Mesothelial cell of epicardium (in vitro differentiated cells): ENCODE results near the gene KCNQ2. TPM values are rescaled to one million over a fixed set of nuclear protein-coding genes. Genes with fewer than 3 reads are reported as not detected.

ENCODE experiments used
- DNase-seq, 2 experiments: peaks; one replicate each; pipeline ENCODE4 v3.0.0; 2021; ENCODE audit warnings: low spot score in 2 of 2; ENCODE audit not compliant: unreplicated experiment in 2 of 2
- H3K27ac Mint-ChIP-seq: 2 replicates; pipeline ENCODE4 v1.8.0; 2021; ENCODE audit warnings: mixed read lengths
- H3K27me3 Mint-ChIP-seq: 2 replicates; pipeline ENCODE4 v1.8.0; 2021; ENCODE audit warnings: low read depth, mixed read lengths
- H3K36me3 Mint-ChIP-seq: 2 replicates; pipeline ENCODE4 v1.8.0; 2021; ENCODE audit warnings: mixed read lengths
- H3K4me1 Mint-ChIP-seq: 2 replicates; pipeline ENCODE4 v1.8.0; 2021; ENCODE audit warnings: mixed read lengths
- H3K4me3 Mint-ChIP-seq: 2 replicates; pipeline ENCODE4 v1.8.0; 2021; ENCODE audit warnings: mild to moderate bottlenecking, moderate library complexity, mixed read lengths
- H3K9me3 Mint-ChIP-seq: 2 replicates; pipeline ENCODE4 v1.8.0; 2021; ENCODE audit warnings: mixed read lengths
- total RNA-seq: library from RNA; stranded (reverse); gene quantifications from 3 replicates; pipeline ENCODE4 v1.2.1, GENCODE V29; 2021
- TF ChIP-seq, protein P1 (sequence below): fragments of 200-600 bp; sonication (generic); IDR thresholded peaks from one replicate; pipeline ENCODE4 v1.5.0; 2021; ENCODE audit warnings: antibody characterized with exemption; ENCODE audit not compliant: unreplicated experiment

Gene KCNQ2
- total RNA-seq, 1 donor from 2014 or later, result 11.8 TPM

DNA sequence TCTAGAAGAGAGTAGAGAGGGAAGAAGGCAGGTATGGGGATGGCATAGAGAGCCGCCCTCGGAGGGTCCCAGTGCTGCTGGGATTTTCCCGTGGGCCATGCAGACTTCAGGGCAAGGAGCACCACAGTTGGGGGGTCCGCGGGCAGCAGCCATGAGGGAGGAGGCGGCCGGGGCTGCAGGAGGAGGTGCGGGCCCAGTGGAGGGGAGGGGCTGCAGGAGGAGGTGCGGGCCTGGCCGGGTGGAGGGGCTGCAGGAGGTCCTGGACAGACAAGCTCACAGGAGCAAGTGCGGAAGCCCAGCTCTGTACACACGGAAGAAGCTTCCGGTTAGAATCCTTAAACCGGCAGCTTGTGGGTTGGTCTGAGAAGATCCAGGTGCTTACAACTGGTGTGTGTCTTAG is 76.7 kb downstream of the KCNQ2 start:
- Mint-ChIP-seq H3K27ac (no peak overlapping the region), H3K4me3 (no peak overlapping the region), H3K4me1 (peaks cover 8% of the 10 kb centered on the region), H3K36me3 (no peaks in the 10 kb centered on the region), H3K27me3 (peaks cover 51% of the 10 kb centered on the region), H3K9me3 (no peaks in the 10 kb centered on the region)
- DNase-seq, result no peak
- TF ChIP-seq, protein P1, sequence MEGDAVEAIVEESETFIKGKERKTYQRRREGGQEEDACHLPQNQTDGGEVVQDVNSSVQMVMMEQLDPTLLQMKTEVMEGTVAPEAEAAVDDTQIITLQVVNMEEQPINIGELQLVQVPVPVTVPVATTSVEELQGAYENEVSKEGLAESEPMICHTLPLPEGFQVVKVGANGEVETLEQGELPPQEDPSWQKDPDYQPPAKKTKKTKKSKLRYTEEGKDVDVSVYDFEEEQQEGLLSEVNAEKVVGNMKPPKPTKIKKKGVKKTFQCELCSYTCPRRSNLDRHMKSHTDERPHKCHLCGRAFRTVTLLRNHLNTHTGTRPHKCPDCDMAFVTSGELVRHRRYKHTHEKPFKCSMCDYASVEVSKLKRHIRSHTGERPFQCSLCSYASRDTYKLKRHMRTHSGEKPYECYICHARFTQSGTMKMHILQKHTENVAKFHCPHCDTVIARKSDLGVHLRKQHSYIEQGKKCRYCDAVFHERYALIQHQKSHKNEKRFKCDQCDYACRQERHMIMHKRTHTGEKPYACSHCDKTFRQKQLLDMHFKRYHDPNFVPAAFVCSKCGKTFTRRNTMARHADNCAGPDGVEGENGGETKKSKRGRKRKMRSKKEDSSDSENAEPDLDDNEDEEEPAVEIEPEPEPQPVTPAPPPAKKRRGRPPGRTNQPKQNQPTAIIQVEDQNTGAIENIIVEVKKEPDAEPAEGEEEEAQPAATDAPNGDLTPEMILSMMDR, result no peak

DNA sequence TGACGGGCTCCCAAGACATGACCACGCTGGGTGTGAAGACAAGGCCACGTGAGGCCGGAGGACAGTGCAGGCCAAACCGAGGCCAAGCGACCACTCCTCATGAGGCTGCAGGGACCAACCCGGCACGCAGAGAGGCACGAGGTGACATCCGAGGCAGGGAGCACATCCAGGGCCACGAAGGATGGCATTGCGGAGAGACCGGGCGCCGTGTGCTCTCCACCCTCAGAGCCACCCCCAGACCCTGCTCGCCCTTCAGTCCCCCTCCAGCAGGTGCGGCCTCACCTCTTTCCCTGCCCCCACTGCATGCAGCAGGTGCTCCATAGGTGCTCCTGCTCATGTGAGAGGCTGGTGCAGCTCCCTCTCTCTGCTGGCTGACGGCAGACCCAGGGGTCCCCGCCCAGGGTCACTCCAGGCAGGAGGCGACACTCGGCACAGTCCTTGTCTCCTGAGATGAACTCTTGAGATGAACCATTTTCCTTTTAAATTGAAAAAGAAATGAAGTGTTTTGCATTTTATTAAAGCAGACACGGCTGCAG is 77.5 kb downstream of the KCNQ2 start:
- Mint-ChIP-seq H3K4me3 (no peak overlapping the region), H3K27ac (no peak overlapping the region), H3K27me3 (peaks cover 46% of the 10 kb centered on the region), H3K4me1 (peaks cover 8% of the 10 kb centered on the region), H3K9me3 (peaks cover 4% of the 10 kb centered on the region), H3K36me3 (no peaks in the 10 kb centered on the region)
- DNase-seq, result no peak
- TF ChIP-seq, protein P1, result no peak

DNA sequence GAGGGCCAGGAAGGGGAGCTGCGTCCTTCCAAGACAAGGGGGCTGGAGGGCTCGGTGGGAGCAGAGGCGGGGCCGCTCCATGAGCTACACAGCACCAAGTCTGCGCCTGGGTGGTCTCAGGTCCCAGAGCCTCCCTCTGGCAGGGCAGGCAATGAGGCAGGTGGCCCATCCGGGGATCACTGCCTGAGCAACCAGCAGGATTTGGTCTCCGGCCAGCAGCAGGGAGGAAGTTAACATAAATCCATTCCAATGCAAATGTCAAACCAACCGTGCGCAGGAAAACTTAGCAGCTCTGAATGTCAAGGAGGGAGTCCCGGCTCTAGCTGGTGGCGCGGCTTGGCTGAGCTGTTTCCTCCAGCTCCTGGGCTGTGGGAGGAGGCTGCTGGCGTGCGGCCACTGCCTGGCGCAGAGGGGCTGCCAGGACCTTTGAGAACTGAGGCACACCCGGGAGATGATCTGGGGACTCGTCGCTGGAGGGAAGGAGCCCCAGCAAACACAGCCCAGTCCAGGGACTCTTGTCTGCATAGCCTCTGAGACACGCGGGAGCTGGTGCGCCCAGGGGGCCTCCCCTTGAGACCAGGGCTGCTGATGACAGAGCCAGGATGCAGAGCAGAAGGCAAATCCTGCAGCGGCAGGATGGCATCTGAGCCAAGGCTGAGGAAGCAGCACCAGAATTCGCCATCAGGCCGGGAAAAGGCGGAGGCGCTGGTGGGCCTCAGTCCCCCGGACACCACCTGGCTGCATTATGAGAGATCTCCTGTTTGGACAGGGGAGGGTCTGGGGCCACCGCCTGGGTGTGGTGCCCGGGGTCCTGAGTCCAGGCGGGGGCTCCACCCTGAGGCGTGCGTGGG is 78.2 kb downstream of the KCNQ2 start:
- Mint-ChIP-seq H3K27me3 (peaks cover 42% of the 10 kb centered on the region), H3K9me3 (peaks cover 11% of the 10 kb centered on the region), H3K27ac (no peak overlapping the region), H3K36me3 (no peaks in the 10 kb centered on the region), H3K4me1 (peaks cover 8% of the 10 kb centered on the region), H3K4me3 (no peak overlapping the region)
- TF ChIP-seq, protein P1, result no peak
- peak in 1 of 2 experiments; percentile 58 for DNase-seq

DNA sequence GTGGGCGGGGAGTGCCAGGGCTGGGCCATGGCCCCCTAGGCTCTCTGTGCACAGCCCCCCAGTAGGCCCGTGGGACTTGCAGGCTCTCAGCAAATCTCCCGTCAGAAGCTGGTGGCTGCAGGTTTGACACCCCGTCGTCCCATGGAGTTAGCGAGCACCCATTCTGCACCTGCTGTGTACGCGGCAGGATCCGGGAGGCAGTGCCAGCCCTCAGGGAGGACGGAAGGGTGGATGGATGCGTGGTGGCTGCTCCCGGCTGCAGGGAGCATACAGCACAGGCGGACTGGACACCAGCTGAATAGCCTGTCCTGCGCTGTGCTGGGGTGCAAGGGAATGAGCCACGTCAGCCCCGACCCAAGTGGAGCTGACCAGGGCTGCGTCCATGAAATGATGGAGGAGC is 78.9 kb downstream of the KCNQ2 start:
- TF ChIP-seq, protein P1, result no peak
- Mint-ChIP-seq H3K27me3 (peaks cover 41% of the 10 kb centered on the region), H3K9me3 (peaks cover 13% of the 10 kb centered on the region), H3K4me1 (peaks cover 8% of the 10 kb centered on the region), H3K36me3 (no peaks in the 10 kb centered on the region), H3K4me3 (no peak overlapping the region), H3K27ac (no peak overlapping the region)
- no peak for DNase-seq

DNA sequence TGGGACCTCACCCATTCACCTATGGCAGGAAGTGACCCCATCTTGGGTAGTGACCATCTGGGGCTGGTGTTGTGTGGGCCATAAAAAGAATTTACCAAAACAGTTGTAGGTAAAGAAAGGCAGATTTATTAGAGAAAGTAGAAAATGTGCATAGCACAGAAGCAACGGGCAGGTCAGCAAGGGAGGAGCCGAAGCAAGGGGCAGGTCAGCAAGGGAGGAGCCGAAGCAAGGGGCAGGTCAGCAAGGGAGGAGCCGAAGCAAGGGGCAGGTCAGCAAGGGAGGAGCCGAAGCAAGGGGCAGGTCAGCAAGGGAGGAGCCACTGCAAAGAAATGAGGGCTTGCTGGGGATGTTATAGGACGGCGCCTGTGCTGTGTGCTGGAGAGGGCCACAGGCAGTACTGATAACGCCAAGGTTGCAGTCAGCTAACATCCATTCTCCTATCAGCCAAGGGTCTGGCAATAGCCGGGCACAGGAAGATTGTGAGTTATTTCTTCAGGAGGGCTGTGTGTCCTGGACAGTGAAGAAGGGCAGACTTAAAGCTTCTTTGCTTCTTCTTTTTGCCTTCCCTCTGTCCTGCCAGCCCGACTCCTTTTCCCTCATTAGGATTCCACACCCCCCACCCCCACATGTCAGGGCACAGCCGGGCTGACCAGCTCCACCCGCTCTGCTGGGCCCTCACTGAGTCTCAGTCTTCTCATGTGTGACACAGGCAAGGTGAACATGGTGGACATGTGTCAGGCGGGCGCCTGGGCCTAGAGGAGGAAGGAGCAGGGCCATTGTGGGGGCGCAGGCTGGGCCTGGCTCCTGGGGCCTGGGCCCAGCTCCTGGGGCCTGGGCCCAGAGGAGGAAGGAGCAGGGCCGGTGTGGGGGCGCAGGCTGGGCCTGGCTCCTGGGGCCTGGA is 79.7 kb downstream of the KCNQ2 start:
- Mint-ChIP-seq H3K4me1 (peaks cover 8% of the 10 kb centered on the region), H3K27ac (no peak overlapping the region), H3K9me3 (peaks cover 18% of the 10 kb centered on the region), H3K27me3 (peaks cover 36% of the 10 kb centered on the region), H3K4me3 (no peak overlapping the region), H3K36me3 (no peaks in the 10 kb centered on the region)
- DNase-seq, result no peak
- TF ChIP-seq, protein P1, result no peak
